Measurements from ENCODE around the gene CTXND2. TPM values are rescaled to one million over a fixed set of nuclear protein-coding genes. Genes with fewer than 3 reads are reported as not detected.

The CTXND2 gene
- total and polyA plus RNA-seq, 2 experiments from 2014 or later: 0.16 TPM; not detected in 1

DNA sequence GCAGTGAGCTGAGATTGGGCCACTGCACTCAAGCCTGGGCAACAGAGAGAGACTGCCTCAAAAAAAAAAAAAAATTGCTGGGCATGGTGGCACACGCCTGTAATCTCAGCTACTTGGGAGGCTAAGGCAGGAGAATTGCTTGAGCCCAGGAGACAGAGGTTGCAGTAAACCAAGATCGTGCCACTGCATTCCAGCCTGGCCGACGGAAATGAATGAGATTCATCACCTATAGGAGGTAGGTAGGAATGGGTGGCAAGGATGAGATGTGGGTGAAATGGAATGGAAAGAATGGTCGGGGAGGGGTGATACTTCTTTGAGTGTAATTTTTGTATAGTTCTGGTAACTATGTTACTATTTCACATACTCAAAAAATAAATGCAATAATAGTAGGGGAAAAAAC is 15.4 kb downstream of the CTXND2 start:
- TF ChIP-seq EZH2 (IDR thresholded peaks at IDR 0.05; ENCODE audit: borderline replicate concordance): no peak
- no peak overlapping the region for H3K4me2 ChIP-seq
- WGBS (ENCODE audit: low lambda C conversion rate, missing lambda C conversion rate): 96% methylated on average over 5 of the region's 5 CpGs

DNA sequence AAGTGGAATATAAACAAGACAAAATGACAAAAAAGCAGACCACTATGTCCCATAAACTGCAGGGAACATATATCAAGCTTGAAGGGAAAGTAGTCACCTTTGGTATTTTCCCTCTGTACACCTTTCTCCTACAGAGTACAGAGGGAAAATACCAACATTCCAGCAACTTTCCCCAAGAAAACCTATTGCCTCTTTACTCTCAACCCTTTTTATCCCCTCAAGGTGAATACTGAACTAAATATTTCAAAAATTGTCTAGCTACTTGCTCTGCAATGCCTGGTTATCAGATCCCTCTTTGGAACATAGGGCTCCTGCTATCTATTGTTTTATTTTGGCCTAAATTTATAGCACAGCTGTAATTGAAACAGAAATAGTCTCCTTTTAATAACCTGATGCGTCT is 15.8 kb downstream of the CTXND2 start:
- TF ChIP-seq EZH2phosphoT487 (IDR thresholded peaks at IDR 0.05; ENCODE audit: low read depth, severe bottlenecking, unreplicated experiment): no peak
- TF ChIP-seq EZH2 (IDR thresholded peaks at IDR 0.05; ENCODE audit: borderline replicate concordance): no peak
- TF ChIP-seq, protein P1, sequence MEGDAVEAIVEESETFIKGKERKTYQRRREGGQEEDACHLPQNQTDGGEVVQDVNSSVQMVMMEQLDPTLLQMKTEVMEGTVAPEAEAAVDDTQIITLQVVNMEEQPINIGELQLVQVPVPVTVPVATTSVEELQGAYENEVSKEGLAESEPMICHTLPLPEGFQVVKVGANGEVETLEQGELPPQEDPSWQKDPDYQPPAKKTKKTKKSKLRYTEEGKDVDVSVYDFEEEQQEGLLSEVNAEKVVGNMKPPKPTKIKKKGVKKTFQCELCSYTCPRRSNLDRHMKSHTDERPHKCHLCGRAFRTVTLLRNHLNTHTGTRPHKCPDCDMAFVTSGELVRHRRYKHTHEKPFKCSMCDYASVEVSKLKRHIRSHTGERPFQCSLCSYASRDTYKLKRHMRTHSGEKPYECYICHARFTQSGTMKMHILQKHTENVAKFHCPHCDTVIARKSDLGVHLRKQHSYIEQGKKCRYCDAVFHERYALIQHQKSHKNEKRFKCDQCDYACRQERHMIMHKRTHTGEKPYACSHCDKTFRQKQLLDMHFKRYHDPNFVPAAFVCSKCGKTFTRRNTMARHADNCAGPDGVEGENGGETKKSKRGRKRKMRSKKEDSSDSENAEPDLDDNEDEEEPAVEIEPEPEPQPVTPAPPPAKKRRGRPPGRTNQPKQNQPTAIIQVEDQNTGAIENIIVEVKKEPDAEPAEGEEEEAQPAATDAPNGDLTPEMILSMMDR (IDR thresholded peaks at IDR 0.05; ENCODE audit: poor library complexity): no peak
- H3K4me2 ChIP-seq: no peak overlapping the region
- no peaks in the 10 kb centered on the region for H3K9me3 ChIP-seq (ENCODE audit: low read depth)
- DNase-seq (ENCODE audit: low spot score): no peak
- no peaks in the 10 kb centered on the region for H3K9me2 ChIP-seq (replicated peaks; ENCODE audit: insufficient read depth)
- H3K27me3 ChIP-seq: no peaks in the 10 kb centered on the region
- H3K79me2 ChIP-seq: no peaks in the 10 kb centered on the region
- no peak overlapping the region for H3K27ac ChIP-seq
- 75% methylated on average over 1 of the region's 1 CpG for WGBS (ENCODE audit: low lambda C conversion rate, missing lambda C conversion rate)
- H2AFZ ChIP-seq: no peak overlapping the region
- no peaks in the 10 kb centered on the region for H4K20me1 ChIP-seq (ENCODE audit: insufficient read depth, poor library complexity, severe bottlenecking)
- H3K36me3 ChIP-seq (replicated peaks; ENCODE audit: insufficient read depth, low read depth): no peaks in the 10 kb centered on the region
- no peaks in the 10 kb centered on the region for H3K4me1 ChIP-seq (ENCODE audit: insufficient read depth)
- no peak overlapping the region for H3K4me3 ChIP-seq

More for the DNA sequence above, 15.4 kb downstream of the CTXND2 start:
- Histone ChIP-seq H2AFZ (no peak overlapping the region), H3K9me2 (replicated peaks; ENCODE audit: insufficient read depth) (no peaks in the 10 kb centered on the region), H3K27ac (no peak overlapping the region), H3K4me3 (no peak overlapping the region), H3K9me3 (ENCODE audit: low read depth) (no peaks in the 10 kb centered on the region), H3K36me3 (replicated peaks; ENCODE audit: insufficient read depth, low read depth) (no peaks in the 10 kb centered on the region), H3K4me1 (ENCODE audit: insufficient read depth) (no peaks in the 10 kb centered on the region), H3K27me3 (no peaks in the 10 kb centered on the region), H4K20me1 (ENCODE audit: insufficient read depth, poor library complexity, severe bottlenecking) (no peaks in the 10 kb centered on the region), H3K79me2 (no peaks in the 10 kb centered on the region)
- DNase-seq (ENCODE audit: low spot score): no peak

- Histone ChIP-seq H3K9me3 (ENCODE audit: low read depth) (no peaks in the 10 kb centered on the region), H3K4me1 (ENCODE audit: insufficient read depth) (no peaks in the 10 kb centered on the region), H4K20me1 (ENCODE audit: insufficient read depth, poor library complexity, severe bottlenecking) (no peaks in the 10 kb centered on the region), H3K27ac (no peak overlapping the region), H3K4me3 (no peak overlapping the region), H2AFZ (no peak overlapping the region), H3K79me2 (no peaks in the 10 kb centered on the region), H3K9me2 (replicated peaks; ENCODE audit: insufficient read depth) (no peaks in the 10 kb centered on the region), H3K36me3 (replicated peaks; ENCODE audit: insufficient read depth, low read depth) (no peaks in the 10 kb centered on the region), H3K4me2 (no peak overlapping the region), H3K27me3 (no peaks in the 10 kb centered on the region)
- no peak for DNase-seq (ENCODE audit: low spot score)
- TF ChIP-seq EZH2phosphoT487 (IDR thresholded peaks at IDR 0.05; ENCODE audit: low read depth, severe bottlenecking, unreplicated experiment) (no peak), EZH2 (IDR thresholded peaks at IDR 0.05; ENCODE audit: borderline replicate concordance) (no peak)
- TF ChIP-seq, protein P1 (IDR thresholded peaks at IDR 0.05; ENCODE audit: poor library complexity): no peak
- 95% methylated on average over 6 of the region's 6 CpGs for WGBS (ENCODE audit: low lambda C conversion rate, missing lambda C conversion rate)
Measured at GRCh38 chr1:150905301-150905700, 18.4 kb downstream of the CTXND2 start.

DNA sequence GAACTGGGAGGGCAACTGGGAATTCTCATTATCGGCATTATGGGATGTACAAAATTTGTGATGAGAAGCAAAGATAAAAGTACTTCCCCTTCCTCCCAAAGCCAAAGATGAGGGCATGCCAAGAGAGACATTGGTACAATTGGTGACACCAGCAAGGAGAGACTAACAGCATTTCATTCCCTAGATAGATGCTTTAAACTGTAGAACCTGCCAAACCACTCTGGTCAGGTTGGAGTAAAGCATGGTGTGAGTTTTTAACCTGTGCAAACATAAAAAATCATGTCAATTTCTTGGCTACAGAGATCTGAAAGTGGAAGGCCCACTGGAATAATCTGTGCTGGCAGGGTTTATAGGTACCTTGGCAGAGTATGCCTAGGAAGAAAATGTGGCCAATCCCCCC is 19.4 kb downstream of the CTXND2 start:
- DNase-seq (ENCODE audit: low spot score): no peak
- Histone ChIP-seq H2AFZ (no peak overlapping the region), H3K27ac (no peak overlapping the region), H3K27me3 (no peaks in the 10 kb centered on the region), H3K36me3 (replicated peaks; ENCODE audit: insufficient read depth, low read depth) (no peaks in the 10 kb centered on the region), H3K4me1 (ENCODE audit: insufficient read depth) (no peaks in the 10 kb centered on the region), H3K4me3 (no peak overlapping the region), H3K4me2 (no peak overlapping the region), H3K9me3 (ENCODE audit: low read depth) (no peaks in the 10 kb centered on the region), H3K9me2 (replicated peaks; ENCODE audit: insufficient read depth) (no peaks in the 10 kb centered on the region), H3K79me2 (no peaks in the 10 kb centered on the region), H4K20me1 (ENCODE audit: insufficient read depth, poor library complexity, severe bottlenecking) (no peaks in the 10 kb centered on the region)
- TF ChIP-seq EZH2phosphoT487 (IDR thresholded peaks at IDR 0.05; ENCODE audit: low read depth, severe bottlenecking, unreplicated experiment) (no peak), EZH2 (IDR thresholded peaks at IDR 0.05; ENCODE audit: borderline replicate concordance) (no peak)
- TF ChIP-seq, protein P1 (IDR thresholded peaks at IDR 0.05; ENCODE audit: poor library complexity): no peak
- 88% methylated on average over 1 of the region's 1 CpG for WGBS (ENCODE audit: low lambda C conversion rate, missing lambda C conversion rate)

All from hepatocyte (in vitro differentiated cells).